Esophagus muscularis mucosa (tissue), 4 donors: ENCODE measurements around the gene GRID1.

Experiments used
- CTCF ChIP-seq, 3 experiments: fragments of 200-600 bp in 2 of 3; fragments of 450-650 bp in 1 of 3; sonication (generic) in 2 of 3; IDR thresholded peaks; one replicate each; pipeline ENCODE4 v1.5.1; 2017 to 2019; ENCODE audit warnings: antibody characterized with exemption in 3 of 3, mild to moderate bottlenecking in 2 of 3, moderate library complexity in 1 of 3
- EP300 ChIP-seq: sonication (generic); formaldehyde crosslinking; IDR thresholded peaks from one replicate; pipeline ENCODE4 v1.6.1; 2017; ENCODE audit warnings: antibody characterized with exemption
- POLR2A ChIP-seq: fragments of 450-650 bp; IDR thresholded peaks from one replicate; pipeline ENCODE4 v1.6.1; 2017; ENCODE audit warnings: antibody characterized with exemption, moderate library complexity, mild to moderate bottlenecking, low read depth
- POLR2AphosphoS5 ChIP-seq, 2 donors: sonication (generic); formaldehyde crosslinking; IDR thresholded peaks; one replicate each; pipeline ENCODE4 v1.6.1; 2017; ENCODE audit warnings: antibody characterized with exemption in 2 of 2

GRCh38 chr10:85655411-85655810, 711.2 kb downstream of the GRID1 start:
- no peak for TF ChIP-seq POLR2AphosphoS5 (IDR thresholded peaks at IDR 0.05)
- no peak for TF ChIP-seq CTCF (IDR thresholded peaks at IDR 0.05)
- no peak for TF ChIP-seq POLR2A
- TF ChIP-seq EP300 = no peak
